ENCODE measurements around the gene MUCL3. TPM values are rescaled to one million over a fixed set of nuclear protein-coding genes. Genes with fewer than 3 reads are reported as not detected.

MUCL3 gene
- total and polyA plus RNA-seq, 10 of the 15 experiments (the other 5 are each of a cell fraction or from before 2014, with no cell fraction given): 0.03 to 1.4 (median 0.61) TPM

- Histone ChIP-seq H3K4me2 (ENCODE audit: control insufficient read depth, insufficient read depth) (no peak overlapping the region), H3K9ac (ENCODE audit: control insufficient read depth, insufficient read depth, low read length) (no peak overlapping the region), H3K79me2 (ENCODE audit: control insufficient read depth, insufficient read depth, low read length) (no peaks in the 10 kb centered on the region), H3K4me1 (ENCODE audit: control insufficient read depth, insufficient read depth, low read length) (no peaks in the 10 kb centered on the region), H3K4me3 (no peak overlapping the region), H3K27ac (ENCODE audit: control insufficient read depth, insufficient read depth) (no peak overlapping the region), H3K36me3 (ENCODE audit: control insufficient read depth in 2 of 2, insufficient read depth in 2 of 2, low read length in 1 of 2) (no peaks in the 10 kb centered on the region), H2AFZ (ENCODE audit: control insufficient read depth, low read depth, low read length) (no peak overlapping the region), H3K9me3 (replicated peaks; ENCODE audit: control insufficient read depth, insufficient read depth, low read length) (no peaks in the 10 kb centered on the region; the same call in 2 of the 3 replicates), H4K20me1 (ENCODE audit: control insufficient read depth, insufficient read depth) (no peaks in the 10 kb centered on the region; the same call in 1 of the 2 replicates), H3K27me3 (replicated peaks in 1 of 2; ENCODE audit: control insufficient read depth in 2 of 2, insufficient read depth in 2 of 2, low read length in 1 of 2) (peaks cover 0 to 3% of the 10 kb centered on the region in 2 experiments; a peak in 3 of 4 replicates)
- no peak for DNase-seq (ENCODE audit: low read depth, low spot score)
- in situ Hi-C loops (cut with MboI) (no loop called here), intact Hi-C loops (cut with micrococcal nuclease; ENCODE audit: unreplicated experiment) (no loop called here)
- no peak for ATAC-seq
- FAIRE-seq: no peak
- BruUV-seq (replicated peaks): no TSS peak
- ChIA-PET CTCF (no interaction called here), POLR2A (no interaction called here), SMC1A (ENCODE audit: uncharacterized antibody, unreplicated experiment) (no interaction called here), RAD21 (ENCODE audit: unreplicated experiment) (no interaction called here)
- no peak for TF ChIP-seq POLR2AphosphoS5 (IDR thresholded peaks at IDR 0.05; ENCODE audit: low read length)
- no peak for TF ChIP-seq GABPA (IDR thresholded peaks at IDR 0.05; ENCODE audit: low read depth)
- TF ChIP-seq STAT1 (conservative IDR thresholded peaks at IDR 0.05): no peak
- TF ChIP-seq CHD2 (IDR thresholded peaks at IDR 0.05; ENCODE audit: borderline replicate concordance, low read depth, low read length): no peak
- no peak for TF ChIP-seq HDAC6 (IDR thresholded peaks at IDR 0.05; ENCODE audit: unreplicated experiment)
- no peak for TF ChIP-seq SKIL (IDR thresholded peaks at IDR 0.05; ENCODE audit: low read depth, poor library complexity, severe bottlenecking)
- TF ChIP-seq KDM1A (IDR thresholded peaks at IDR 0.05; ENCODE audit: borderline replicate concordance): no peak
- TF ChIP-seq EED (IDR thresholded peaks at IDR 0.05; ENCODE audit: low read depth): no peak
- WGBS (ENCODE audit: insufficient coverage, insufficient replicate concordance, low lambda C conversion rate, missing lambda C conversion rate): 49% methylated on average over 4 of the region's 4 CpGs
Observed at GRCh38 chr6:30944051-30944450, 3.3 kb downstream of the MUCL3 start.
